HG02623 (cell line): ENCODE results near the gene BBC3.

ENCODE experiments used
- ATAC-seq: cut with Tn5 transposase; IDR thresholded peaks from one replicate; pipeline ENCODE4 v1.9.1; 2021; ENCODE audit warnings: moderate library complexity; ENCODE audit not compliant: unreplicated experiment

The BBC3 gene

GRCh38 chr19:47200530-47200929 lies 30.5 kb downstream of the BBC3 start:
- no peak for ATAC-seq

DNA sequence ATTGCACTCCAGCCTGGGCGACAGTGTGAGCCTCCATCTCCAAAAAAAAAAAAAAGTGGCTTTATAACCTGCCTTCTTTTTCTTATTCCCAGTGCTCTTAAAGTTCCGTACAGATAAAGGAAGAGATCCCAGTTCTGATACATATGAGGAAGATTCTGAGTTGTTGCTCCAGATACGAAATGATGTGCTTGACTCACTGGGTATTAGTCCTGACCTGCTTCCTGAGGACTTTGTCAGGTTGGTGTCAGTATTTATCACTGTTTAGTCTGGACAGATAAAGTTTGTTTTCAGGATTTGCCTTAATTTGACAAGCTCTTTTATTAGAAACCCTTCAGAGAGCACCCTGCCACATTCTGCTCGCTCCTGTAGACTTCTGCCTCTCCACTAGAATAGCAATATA lies 33.9 kb downstream of the BBC3 start:
- no peak for ATAC-seq

DNA sequence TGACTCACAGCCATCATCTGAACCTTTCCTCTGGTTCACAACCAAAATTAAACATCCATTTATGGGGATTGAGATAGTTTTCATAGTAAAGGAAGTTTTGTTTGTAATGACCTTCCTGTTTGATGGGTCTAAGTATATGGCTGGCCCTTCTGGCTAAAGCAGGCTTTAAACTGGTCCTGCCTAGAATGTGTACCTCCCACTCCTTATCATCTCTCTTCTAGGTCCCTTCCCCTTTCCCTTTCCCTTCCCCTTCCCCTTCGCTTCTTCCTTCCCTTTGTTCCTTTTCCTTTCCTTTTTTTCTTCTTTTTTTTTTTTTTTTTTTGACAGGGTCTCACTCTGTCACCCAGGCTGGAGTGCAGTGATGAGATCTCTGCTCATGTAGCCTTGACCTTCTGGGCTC lies 35.6 kb downstream of the BBC3 start:
- ATAC-seq = no peak

DNA sequence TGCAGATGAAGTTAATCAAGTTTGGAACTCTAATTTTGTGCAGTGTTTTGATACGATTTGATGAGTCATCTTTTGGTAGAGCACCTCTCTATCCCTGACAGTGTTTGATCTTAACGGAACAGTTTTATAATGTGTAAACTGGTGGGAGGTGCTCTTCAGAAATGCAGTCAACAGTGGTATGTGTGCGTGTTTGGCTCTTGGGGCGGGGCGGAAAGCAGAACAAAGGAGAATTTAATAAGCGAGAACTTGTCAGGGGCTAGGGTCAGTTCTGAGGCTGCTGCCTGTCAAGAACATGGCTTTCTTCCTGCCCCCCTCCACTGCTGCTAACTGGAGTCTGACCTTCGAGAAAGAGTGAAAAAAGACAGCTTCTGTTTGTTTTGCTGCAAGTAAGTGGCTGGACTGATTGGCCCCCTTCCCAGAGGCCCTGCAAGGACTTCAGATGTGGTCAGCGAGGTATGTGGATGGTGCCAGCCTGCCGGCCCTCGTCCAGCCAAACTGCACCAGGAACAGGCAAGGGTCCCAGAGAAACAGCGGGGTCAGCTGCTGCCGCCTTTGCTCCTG lies 40.8 kb downstream of the BBC3 start:
- ATAC-seq = no peak

GRCh38 chr19:47188507-47189033 lies 42.4 kb downstream of the BBC3 start:
- no peak for ATAC-seq

GRCh38 chr19:47187797-47188196 lies 43.2 kb downstream of the BBC3 start:
- ATAC-seq = no peak

GRCh38 chr19:47187335-47187655 lies 43.7 kb downstream of the BBC3 start:
- no peak for ATAC-seq

- ATAC-seq = no peak
Observed at GRCh38 chr19:47186446-47187334, 44.3 kb downstream of the BBC3 start.

GRCh38 chr19:47183601-47184000 lies 47.4 kb downstream of the BBC3 start:
- ATAC-seq = no peak

DNA sequence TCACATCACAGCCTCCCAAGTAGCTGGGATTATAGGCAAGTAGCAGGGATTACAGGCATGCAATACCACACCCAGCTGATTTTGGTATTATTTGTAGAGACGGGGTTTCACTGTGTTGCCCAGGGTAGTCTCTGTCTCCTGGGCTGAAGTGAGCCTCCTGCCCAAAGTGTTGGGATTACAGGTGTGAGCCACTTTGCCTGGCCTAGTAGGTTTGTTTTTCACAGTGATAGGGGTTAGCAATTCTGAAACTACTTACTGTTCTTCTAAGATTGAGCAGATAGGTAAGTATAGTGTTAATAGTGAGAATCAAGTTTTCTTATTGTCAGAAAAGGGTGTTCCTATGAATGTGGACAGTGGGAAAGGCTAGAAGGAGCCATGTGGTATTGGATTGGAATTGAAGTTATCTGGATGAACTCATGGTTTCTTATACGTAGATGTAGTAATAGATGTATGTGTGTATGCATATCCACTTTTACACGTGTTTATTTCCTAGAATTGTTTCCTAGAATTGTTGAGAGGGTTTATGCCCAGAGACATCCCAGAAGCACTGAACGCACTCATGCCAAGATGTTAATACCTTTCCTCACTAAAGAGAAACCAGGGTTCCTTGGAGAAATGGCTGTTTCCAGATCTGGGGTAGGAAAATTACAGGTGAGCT lies 51.2 kb downstream of the BBC3 start:
- no peak for ATAC-seq

- no peak for ATAC-seq
Observed at GRCh38 chr19:47176627-47177090, 54.3 kb downstream of the BBC3 start.

GRCh38 chr19:47176071-47176626 lies 54.9 kb downstream of the BBC3 start:
- ATAC-seq = no peak

DNA sequence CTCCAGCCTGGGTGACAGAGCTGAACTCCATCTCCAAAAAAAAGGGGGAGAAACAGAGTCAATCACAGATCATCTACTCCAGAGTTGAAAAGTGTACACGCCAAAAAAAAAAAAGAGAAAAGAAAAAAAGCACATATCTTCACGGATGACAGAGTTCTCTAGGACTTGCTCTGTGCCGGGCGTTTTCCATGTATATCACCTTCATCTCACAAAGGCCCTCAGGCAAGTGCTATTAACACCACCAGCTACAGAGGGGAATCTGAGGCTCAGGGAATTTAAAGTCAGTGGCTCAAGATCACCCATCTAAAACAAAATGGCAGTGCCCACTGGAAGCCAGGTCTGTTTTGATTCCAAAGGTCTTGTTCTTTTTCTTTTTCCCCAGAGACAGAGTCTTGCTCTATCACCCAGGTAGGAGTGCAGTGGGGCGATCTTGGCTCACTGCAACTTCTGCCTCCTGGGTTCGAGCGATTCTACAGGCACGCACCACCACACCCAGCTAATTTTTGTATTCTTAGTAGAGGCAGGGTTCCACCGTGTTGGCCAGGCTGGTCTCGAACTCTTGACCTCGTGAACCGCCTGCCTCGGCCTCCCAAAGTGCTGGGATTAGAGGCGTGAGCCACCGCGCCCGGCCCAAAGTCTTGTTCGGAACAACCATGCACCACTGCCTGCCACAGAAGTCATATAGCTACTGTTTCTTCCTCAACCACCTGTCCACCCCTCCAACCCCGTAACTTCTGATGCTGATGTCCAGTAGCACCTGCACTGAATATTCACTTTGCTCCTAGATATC lies 58.1 kb downstream of the BBC3 start:
- ATAC-seq = no peak
